GM19351 (cell line): ENCODE results near the gene ZWINT.

Experiments
- ATAC-seq: cut with Tn5 transposase; IDR thresholded peaks from one replicate; pipeline ENCODE4 v1.9.1; 2021; ENCODE audit warnings: mild to moderate bottlenecking, moderate library complexity; ENCODE audit not compliant: unreplicated experiment

Gene ZWINT, protein sequence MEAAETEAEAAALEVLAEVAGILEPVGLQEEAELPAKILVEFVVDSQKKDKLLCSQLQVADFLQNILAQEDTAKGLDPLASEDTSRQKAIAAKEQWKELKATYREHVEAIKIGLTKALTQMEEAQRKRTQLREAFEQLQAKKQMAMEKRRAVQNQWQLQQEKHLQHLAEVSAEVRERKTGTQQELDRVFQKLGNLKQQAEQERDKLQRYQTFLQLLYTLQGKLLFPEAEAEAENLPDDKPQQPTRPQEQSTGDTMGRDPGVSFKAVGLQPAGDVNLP

DNA sequence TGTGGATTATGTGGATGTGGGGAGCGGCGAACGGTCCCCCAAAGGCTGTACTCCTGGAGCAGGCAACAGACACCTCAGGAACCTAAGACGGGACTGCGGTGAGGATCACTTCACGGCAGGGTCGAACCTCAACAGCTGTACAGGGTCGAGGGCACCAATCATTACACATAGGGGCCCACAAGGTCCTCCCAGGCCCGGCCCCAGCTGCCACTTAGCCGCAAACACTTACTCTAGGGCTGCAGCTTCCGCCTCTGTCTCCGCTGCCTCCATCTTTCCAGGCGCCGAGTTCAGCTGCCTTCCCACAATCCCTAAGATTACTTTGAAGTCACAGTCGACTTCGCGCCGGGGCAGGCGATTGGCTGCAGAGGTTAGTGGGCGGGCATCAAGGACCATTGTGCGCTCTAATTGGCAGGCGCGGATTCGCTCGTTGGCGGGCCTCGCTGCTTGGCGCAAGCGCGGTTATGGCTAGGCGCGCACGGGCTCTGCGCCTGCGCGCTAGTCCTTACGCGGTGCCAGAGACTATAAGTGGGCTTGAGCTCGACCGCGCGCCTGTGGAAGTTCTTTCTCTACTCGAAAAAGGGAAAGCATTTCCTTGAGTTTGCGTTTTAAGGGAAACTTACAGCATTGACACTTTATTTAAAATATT is at the start of gene ZWINT:
ZWINT (minus strand) TSS at position 293 of the 646 bp plus-strand sequence; CDS start at position 270, 23 bp downstream.
- peak; percentile 97 for ATAC-seq

DNA sequence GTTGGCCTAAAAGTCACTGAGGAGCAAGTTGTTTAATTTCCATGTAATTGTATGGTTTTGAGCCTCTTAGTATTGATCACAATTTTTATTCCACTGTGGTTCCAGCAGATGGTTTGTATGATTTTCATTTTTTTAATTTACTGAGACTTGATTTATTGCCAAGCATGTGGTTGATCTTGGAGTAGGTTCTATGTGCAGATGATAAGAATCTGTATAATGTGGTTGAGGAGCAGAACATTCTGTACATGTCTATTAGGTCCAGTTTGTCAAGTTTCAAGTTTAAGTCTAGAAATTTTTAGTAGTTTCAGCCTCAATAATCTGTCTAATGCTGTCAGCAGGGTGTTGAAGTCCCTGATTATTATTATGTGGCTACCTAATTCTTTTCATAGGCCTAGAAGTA is 22.7 kb upstream of the ZWINT start:
- no peak for ATAC-seq

DNA sequence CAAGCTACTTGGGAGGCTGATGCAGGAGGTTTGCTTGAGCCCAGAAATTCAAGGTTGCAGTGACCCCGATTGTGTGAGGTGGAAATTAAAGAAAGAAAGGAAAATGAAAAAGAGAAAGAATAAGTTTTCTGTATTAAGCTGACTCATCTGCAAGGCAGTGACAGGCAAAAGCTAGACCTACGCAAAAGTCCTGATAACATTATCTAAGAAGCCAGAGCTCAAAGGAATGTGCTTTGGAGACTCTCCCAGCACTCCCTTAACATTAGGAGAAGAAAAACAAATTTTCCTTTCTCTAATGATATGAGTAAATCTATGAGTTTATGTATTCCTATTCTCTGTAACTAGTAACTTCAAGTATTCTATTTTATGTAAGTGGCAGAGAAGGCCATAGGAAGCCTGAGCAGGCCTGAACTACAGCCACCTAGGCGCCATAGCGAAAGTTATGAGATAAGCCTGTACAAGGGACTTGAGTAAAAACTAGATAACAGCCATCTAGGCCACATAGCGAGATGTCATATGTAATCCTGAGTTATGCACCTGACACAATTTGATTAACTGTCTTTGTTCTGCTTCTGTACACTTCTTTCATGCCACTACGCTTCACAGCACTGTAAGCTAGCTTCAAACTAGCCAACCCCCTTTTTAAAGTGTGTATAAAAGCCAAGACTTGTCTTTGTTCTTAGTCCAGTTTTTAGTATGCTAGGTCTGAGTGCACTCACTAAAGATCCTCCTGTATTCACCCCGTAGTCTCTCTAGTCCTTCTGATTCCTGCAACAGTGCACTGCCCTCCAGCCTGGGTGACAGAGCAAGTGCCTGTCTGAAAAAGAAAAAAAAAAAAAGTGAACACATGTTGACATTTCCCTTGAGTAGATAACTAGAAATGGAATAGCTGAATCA is 9.4 kb upstream of the ZWINT start:
- ATAC-seq: no peak

DNA sequence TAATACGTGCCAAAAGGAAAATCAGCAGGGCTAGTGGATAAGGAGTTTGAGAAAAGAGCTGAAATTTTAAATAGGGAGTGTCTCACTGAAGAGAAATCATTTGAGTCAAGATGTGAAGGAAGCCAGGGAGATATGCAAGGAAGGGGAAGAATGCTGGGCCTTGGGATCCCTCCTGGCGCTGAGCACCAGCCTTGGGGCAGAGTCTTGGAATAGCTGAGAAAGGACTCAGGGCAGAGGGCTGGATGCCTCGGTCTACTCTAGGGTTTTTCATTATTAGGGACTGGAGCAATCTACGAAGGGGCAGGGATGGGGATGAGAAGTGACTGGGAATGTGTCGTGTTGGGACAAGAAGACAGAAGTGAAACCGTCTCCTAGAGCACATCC is 484 bp downstream of the ZWINT start:
- no peak for ATAC-seq

DNA sequence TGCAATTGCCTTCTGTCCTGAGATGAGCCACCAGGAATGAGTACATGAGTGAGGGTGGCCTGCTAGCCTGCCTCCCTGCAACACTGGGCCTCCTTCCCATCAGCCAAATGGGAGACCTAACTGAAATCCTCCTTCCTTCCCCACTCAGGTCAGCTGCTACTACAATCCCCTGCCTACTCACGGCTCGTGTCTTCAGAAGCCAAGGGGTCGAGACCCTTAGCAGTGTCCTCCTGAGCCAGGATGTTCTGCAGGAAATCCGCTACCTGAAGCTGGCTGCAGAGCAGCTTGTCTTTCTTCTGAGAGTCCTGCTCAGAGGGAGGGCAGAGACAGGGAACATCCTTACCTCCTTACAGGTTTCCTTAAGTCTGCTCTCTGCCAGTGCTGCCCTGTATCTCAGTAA is 1.2 kb downstream of the ZWINT start:
- ATAC-seq: no peak

DNA sequence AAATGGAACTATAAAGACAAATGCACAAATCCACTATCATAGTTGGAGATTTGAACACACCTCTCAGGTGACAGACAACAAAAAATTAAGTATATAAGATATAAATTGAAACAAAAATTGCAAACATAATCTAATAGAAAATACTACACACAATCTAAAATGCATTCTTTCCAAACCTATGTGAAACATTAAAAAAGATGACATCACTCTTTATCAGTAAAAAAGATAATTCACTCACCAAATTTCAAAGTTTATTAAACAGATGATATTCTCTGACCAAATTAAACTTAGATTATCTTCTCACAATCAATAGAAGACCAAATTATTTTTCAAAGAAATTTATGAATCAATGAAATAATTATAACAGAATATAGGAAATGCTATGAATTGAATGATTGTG is 4.0 kb downstream of the ZWINT start:
- ATAC-seq: no peak

DNA sequence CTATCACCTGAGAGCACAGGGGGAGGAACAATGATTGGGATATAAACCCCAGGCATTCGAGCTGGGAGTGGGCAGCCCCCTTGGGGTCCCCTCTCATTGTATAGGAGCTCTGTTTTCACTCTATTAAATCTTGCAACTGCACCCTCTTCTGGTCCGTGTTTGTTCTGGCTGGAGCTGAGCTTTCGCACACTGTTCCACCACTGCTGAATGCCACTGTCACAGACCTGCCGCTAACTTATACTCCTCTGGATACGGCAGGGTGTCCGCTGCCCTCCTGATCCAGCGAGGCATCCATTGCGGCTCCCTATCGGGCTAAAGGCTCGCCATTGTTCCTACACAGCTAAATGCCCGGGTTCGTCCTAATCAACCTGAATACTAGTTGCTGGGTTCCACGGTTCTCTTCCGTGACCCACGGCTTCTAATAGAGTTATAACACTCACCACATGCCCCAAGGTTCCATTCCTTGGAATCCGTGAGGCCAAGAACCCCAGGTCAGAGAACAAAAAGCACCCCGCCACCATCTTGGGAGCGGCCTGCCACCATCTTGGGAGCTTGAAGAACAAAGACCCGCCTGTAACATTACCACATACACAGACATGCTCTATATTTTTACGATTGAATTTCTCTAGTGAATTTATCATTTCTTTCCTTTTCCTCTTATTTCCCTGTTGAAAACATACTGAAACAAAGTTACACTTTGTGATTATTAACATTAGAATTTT is 9.0 kb downstream of the ZWINT start:
- ATAC-seq: no peak

DNA sequence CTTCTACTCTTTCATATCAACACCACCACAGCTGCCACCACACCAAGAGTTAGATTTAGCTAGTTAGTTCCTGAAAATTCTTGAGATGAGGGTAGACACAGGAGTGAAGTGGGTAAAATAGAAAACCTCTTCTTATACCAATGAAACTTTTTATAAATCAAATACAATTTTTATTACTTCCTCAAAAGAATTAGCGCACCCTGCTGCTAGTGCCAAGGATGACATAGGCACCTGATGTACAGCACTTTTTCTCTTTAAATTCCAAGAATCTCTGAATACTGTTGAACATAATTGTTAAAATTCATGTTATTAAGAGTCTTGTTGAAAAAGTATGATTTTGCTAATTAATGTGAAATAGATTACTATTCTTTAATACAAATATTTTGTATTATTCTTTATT is 11.4 kb downstream of the ZWINT start:
- no peak for ATAC-seq

DNA sequence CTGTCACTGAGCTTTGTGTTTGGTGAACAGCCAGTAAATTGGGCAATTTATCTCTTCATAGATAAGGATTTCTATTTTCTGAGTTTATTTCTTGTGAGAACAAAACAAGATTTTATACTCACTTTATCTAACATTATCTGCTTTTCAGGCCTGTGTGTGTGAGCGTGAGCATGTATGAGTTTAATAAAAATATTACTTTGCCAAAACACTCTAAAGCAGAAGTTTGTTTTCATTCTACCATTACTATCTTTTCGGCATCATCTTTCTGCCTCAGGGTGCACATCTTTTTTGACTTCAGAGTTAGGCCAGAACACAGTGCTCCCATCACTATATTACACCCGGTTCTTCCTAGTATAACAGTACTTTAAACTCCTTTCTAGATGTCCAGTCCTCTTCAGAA is 13.0 kb downstream of the ZWINT start:
- no peak for ATAC-seq

DNA sequence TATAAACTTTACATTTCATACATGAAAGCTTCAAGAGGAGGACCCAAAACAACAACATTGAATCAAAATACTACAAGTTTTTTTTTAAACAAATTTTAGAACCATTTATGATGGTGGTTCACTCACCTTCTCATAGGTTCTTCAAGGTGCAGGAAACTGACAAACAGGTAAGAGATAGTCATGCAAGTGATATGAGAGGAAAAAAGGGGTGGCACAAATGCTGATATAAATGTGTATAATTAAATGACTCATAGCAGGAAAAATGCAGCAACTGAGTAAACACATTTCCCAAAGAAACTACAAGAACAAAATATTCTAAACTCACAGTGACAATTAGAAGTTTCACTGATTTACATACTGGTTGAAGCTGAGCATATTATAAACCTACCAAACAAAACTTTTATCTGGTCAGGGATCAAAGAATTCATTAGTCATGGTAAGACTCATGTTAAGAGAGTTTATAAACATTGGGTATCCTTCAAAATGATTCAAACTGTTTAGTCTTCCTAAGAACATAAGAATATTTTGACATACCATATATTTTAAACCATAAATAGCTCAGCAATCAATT is 14.1 kb downstream of the ZWINT start:
- no peak for ATAC-seq

DNA sequence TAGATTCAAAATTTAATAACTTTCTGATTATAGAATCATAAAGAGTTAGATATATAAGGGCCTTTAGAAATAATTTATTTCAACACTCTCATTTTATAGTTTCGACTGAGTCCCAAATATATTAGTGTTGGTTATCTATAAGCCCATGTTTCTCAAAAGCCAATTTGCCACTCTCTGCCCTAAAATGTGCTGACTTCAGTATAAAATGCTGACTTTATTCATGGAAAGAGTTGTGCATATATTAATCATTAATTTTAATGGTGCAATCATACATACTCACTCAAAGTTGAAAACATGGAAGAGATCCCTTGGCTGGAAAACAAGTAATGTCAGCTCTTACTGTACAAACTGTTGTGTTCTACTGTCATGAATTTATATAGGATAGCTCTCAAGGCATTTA is 19.4 kb downstream of the ZWINT start:
- no peak for ATAC-seq

DNA sequence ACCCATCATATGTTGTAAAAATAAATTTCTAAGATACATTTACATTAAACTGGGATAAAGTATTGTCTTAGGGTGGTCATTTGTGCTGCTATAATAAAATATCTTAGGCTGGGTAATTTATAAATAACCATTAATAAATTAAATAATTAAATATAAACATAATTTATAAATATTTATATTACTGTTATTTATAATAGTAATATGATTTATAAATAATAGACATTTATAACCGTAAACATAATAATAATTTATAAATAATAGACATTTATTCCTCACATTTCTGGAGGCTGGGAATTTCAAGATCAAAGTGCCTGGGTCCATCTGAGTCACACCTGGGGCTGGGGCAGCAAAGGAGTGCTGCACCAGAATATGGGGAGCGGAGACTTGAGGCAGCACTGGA is 31.1 kb downstream of the ZWINT start:
- ATAC-seq: no peak

DNA sequence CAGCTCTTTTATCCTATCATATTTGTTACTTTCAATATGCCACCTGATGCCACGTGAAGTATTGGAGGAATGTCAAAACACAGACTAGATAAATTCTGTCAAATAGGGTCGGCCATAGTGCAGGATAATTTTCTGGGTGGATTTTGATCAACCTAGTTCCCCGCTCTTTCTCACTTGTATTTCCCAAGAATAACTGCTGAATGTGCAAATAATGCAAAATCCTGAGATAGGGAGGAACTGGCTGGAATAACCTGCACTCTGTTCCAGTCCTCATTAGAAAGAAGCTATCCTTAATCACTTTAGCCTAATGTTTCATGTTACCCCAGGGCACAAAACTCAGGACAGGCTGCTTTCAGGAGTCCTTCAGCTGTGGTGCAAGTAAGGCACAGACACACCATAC is 33.9 kb downstream of the ZWINT start:
- ATAC-seq: no peak

DNA sequence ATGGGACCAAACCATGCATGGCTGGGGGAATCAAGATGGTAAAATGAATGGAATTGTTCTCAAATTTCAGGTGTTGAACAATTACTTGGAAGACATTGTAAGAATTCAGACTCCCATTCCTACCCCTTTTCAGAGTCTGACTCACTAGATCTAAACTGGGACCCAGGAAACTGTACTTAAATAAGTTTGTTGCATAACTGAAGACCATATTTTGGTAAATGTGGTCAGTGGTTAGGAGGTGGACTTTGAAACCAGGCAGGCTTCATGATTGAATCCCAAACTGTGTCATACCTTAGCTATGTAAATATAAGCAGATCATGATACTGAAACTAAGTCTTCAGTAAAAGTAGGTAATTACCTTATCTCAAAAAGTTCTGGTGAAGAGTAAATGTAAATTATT is 41.7 kb downstream of the ZWINT start:
- peak; percentile 93 for ATAC-seq

DNA sequence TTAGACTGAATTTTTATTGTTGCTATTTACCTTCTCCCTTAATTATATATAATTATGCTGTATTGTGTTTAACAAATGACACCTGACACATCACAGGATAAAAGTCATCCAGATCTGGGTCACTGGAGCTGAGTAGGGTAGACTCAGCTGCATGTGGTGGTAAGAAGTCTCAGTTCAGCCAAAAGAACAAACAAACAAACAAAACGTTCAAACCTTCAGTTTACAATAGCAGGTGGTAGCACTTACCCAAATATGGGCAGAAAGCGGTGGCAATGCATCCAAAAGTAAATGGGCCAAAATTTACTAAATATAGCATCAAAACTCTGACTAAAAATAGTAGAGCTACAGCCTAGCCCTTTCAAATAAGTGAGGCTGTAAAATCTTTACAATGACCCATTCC is 42.2 kb downstream of the ZWINT start:
- peak; percentile 17 for ATAC-seq

DNA sequence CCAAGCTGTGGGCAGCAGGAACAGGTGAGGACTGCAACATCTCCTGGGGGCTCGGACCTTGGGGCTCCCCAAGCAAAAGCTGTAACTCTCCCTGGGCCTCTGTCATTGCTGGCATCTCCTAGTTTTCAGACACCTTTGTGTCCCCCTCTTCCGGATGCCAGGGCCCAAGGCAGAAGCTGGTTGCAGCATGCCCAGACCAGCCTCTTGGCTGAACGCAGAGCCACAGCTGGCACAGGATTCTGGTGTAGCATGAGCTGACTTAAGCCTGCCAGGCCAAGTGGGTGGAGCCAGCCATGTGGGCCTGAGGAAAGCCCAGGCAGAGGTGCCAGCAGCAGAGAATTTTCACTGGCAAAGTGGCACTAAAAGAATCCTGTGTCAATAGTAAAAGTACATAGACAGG is 43.5 kb downstream of the ZWINT start:
- no peak for ATAC-seq

DNA sequence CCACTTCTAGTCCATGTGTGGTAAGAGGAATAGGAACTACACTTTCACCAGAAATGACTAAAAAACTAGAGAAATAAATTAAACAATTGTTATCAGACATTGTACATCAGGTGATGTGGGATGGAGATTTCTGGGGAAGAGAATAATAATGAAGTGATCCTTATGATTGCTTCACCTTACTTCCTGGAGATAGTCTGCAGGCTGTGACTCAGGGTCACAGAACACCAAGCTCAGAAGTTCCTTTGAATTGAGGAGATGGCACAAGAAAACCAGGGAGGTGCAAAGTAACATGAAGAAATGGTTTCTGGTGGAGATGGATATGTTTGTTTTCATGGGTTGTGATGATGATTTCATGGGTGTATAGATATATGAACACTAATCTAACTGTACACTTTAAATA is 44.5 kb downstream of the ZWINT start:
- no peak for ATAC-seq
